Stomach (tissue), 4 donors: ENCODE results near the gene ARID5A.

ENCODE experiments used
- CTCF ChIP-seq, 7 experiments: fragments of 450-650 bp in 4 of 7; fragments of 200-600 bp in 3 of 7; sonication (generic) in 3 of 7; IDR thresholded peaks; one replicate each; pipeline ENCODE4 v1.5.1; 2016 to 2019; ENCODE audit warnings: antibody characterized with exemption in 7 of 7, control low read depth in 2 of 7, mild to moderate bottlenecking in 1 of 7
- EP300 ChIP-seq: sonication (generic); formaldehyde crosslinking; IDR thresholded peaks from one replicate; pipeline ENCODE4 v1.6.1; 2017; ENCODE audit warnings: antibody characterized with exemption
- POLR2A ChIP-seq, 4 donors: fragments of 450-650 bp; IDR thresholded peaks; one replicate each; pipeline ENCODE4 v1.6.1; 2016; ENCODE audit warnings: antibody characterized with exemption in 4 of 4, control low read depth in 2 of 4, mild to moderate bottlenecking in 1 of 4, moderate library complexity in 1 of 4

GRCh38 chr2:96512341-96512740 is 24.2 kb upstream of the ARID5A start:
- TF ChIP-seq CTCF (IDR thresholded peaks at IDR 0.05) (no peak), EP300 (no peak), POLR2A (IDR thresholded peaks at IDR 0.05) (no peak)
